K562 (cell line): ENCODE data around the gene COL1A1. TPM values are rescaled to one million over a fixed set of nuclear protein-coding genes. Genes with fewer than 3 reads are reported as not detected.
A peak's percentile ranks its signal among the peaks of the same experiment; 100 is the strongest.

Experiments used
- LCOR ChIP-seq: sonication (generic); formaldehyde crosslinking; IDR thresholded peaks from 2 replicates; pipeline ENCODE4 v1.8.0; 2022; ENCODE audit warnings: mild to moderate bottlenecking, missing genetic modification reagents
- MIER1 ChIP-seq: fragments of 450-650 bp; IDR thresholded peaks from 2 replicates; pipeline ENCODE4 v1.6.1; 2016; ENCODE audit warnings: antibody characterized with exemption, mild to moderate bottlenecking, low read depth
- MTA1 ChIP-seq: fragments of 450-650 bp; IDR thresholded peaks from 2 replicates; pipeline ENCODE4 v1.6.1; 2017; ENCODE audit warnings: borderline replicate concordance
- RNF2 ChIP-seq: sonication (generic); IDR thresholded peaks from 2 replicates; pipeline ENCODE4 v1.6.1; 2016
- TEAD2 ChIP-seq: fragments of 450-650 bp; IDR thresholded peaks from 2 replicates; pipeline ENCODE4 v1.6.1; 2016; ENCODE audit warnings: missing genetic modification characterization, control low read depth, missing compliant biosample characterization
- polyA plus RNA-seq, 8 experiments: library from polyadenylated mRNA; depleted of rRNA in 4 of 8; stranded (reverse) in 5 of 8; unstranded in 3 of 8; fragments of >200 nt; fragmentation: Nextera tagmentation in 2 of 8; fragmentation: Illumina TruSeq in 1 of 8; extraction: Ambion mirVana in 2 of 8; extraction: Trizol in 1 of 8; gene quantifications; 2 replicates each; pipeline versions ENCODE4 v1.2.1 to v1.2.3, GENCODE V29; 2011 to 2014; ENCODE audit warnings: inconsistent platforms in 1 of 8, missing spikeins in 1 of 8
- total RNA-seq, 7 experiments: library from RNA; depleted of rRNA in 6 of 7; stranded (reverse); fragments of >200 nt in 6 of 7; fragmentation: Illumina TruSeq in 2 of 7; extraction: Trizol in 2 of 7; gene quantifications; 2 replicates each; pipeline versions ENCODE4 v1.2.1 to v1.2.3, GENCODE V29; 2011 to 2021; ENCODE audit warnings: low replicate concordance in 1 of 7
- TF ChIP-seq, protein P1 (sequence below): sonication (generic); formaldehyde crosslinking; IDR thresholded peaks from 2 replicates; pipeline ENCODE4 v1.5.0; 2020; ENCODE audit warnings: missing genetic modification reagents
- TF ChIP-seq, protein P2 (sequence below), 3 experiments: fragments of 200-800 bp in 1 of 3; sonication (Bioruptor generic) in 1 of 3; sonication (generic) in 1 of 3; formaldehyde crosslinking in 1 of 3; IDR thresholded peaks; 2 replicates each; pipeline versions ENCODE4 v1.6.1 to v1.8.0; 2016 to 2022; ENCODE audit warnings: mild to moderate bottlenecking in 2 of 3, missing compliant biosample characterization in 2 of 3, missing genetic modification characterization in 2 of 3, missing genetic modification reagents in 1 of 3
- TF ChIP-seq, protein P3 (sequence below): fragments of 450-650 bp; formaldehyde crosslinking; IDR thresholded peaks from 2 replicates; pipeline ENCODE4 v1.4.0; 2022; ENCODE audit warnings: mild to moderate bottlenecking, moderate library complexity

Gene COL1A1
- total and polyA plus RNA-seq, 9 of the 15 experiments (the other 6 are each of a cell fraction or from before 2014, with no cell fraction given) = 0.04 to 3.4 (median 0.18) TPM

DNA sequence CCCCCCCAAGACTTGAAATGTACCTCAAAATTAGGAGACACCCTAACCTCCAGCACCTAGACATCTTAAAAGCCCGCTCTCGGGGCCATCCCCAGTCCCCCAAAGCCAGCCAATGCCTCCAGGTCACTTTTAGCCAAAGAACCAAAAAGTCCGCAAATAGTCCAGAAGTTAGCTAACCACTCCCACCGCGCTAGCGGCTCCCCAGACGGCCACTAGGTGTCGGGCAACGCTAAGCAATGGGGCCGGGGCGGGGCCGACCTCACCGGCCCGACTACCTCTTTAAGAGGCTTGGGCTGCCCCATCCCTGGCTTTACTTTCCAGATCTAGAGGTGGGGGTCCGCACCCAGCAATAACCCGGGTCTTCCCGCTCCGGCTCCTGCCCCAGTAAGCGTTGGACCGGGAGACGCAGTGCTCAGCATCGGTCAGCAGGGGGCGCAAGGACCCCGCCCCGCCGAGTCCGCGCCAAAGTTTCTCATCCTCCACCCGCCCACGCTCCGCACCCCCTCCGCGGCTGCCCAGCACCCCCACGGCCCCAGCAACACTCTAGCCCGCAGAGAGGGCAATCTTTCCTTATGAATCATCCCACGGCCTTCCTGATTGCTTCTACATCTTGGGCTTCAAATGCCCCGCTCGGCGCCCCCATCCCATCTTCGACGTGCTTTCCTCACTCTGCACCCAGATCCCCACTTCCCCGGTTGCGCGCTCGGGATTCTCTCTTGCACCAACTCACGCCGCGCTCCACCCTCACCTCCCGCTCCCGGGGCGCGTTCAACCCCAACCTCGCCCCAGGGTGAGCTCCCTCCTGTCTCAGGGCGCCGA, 765 bp downstream of the COL1A1 start (continued):
- TF ChIP-seq MTA1 = no peak
- TF ChIP-seq, protein P1, sequence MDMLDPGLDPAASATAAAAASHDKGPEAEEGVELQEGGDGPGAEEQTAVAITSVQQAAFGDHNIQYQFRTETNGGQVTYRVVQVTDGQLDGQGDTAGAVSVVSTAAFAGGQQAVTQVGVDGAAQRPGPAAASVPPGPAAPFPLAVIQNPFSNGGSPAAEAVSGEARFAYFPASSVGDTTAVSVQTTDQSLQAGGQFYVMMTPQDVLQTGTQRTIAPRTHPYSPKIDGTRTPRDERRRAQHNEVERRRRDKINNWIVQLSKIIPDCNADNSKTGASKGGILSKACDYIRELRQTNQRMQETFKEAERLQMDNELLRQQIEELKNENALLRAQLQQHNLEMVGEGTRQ (CRISPR knock-in tag) = no peak
- no peak for TF ChIP-seq LCOR (CRISPR knock-in tag)
- TF ChIP-seq, protein P2, sequence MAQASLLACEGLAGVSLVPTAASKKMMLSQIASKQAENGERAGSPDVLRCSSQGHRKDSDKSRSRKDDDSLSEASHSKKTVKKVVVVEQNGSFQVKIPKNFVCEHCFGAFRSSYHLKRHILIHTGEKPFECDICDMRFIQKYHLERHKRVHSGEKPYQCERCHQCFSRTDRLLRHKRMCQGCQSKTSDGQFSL (CRISPR knock-in tag; IDR thresholded peaks at IDR 0.05) = peak; percentile 77; the same call in 1 of the 2 replicates
- TF ChIP-seq, protein P2 (tag; IDR thresholded peaks at IDR 0.05) = peak in 1 of 2 experiments; percentile 83; a peak in 2 of 4 replicates
- TF ChIP-seq RNF2 = no peak
- TF ChIP-seq, protein P3, sequence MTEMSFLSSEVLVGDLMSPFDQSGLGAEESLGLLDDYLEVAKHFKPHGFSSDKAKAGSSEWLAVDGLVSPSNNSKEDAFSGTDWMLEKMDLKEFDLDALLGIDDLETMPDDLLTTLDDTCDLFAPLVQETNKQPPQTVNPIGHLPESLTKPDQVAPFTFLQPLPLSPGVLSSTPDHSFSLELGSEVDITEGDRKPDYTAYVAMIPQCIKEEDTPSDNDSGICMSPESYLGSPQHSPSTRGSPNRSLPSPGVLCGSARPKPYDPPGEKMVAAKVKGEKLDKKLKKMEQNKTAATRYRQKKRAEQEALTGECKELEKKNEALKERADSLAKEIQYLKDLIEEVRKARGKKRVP (CRISPR knock-in tag) = no peak
- TF ChIP-seq MIER1 = no peak
- no peak for TF ChIP-seq TEAD2 (tag)
- TF ChIP-seq, all 486 proteins: peak for 55
